ENCODE results near the gene FRMD6.
"Not testable (repeated sequence)": the region's sequence is repeated elsewhere in the genome, so short reads cannot be mapped to it uniquely, and the experiment has no call there.

The FRMD6 gene

GRCh38 chr14:51759950-51760349, 108.2 kb downstream of the FRMD6 start:
- POLR2A ChIA-PET (ENCODE audit: low non-redundant PET) = no interaction called here

GRCh38 chr14:51765726-51766125, 114.0 kb downstream of the FRMD6 start:
- DNase-seq (ENCODE audit: low spot score); POLR2A ChIA-PET (ENCODE audit: low non-redundant PET); H3K27ac ChIP-seq: not testable (repeated sequence)
- CTCF ChIA-PET = interaction anchor here (0.6 to 1.4 kb wide), 2 partner anchors 11 to 479 kb away, joined by 3 read pairs; no protein-coding TSS in a partner anchor

More at GRCh38 chr14:51759950-51760349, 108.2 kb downstream of the FRMD6 start:
- no peak for TF ChIP-seq CTCF (conservative IDR thresholded peaks at IDR 0.05; ENCODE audit: low read depth)
- H3K27ac ChIP-seq = no peak overlapping the region
- CTCF ChIA-PET = no interaction called here
- DNase-seq (ENCODE audit: low spot score) = no peak

- DNase-seq (ENCODE audit: low spot score); H3K27ac ChIP-seq; POLR2A ChIA-PET (ENCODE audit: low non-redundant PET): not testable (repeated sequence)
- CTCF ChIA-PET = interaction anchor here (0.6 kb wide), 1 partner anchor 36 kb away, joined by 5 read pairs; no protein-coding TSS in a partner anchor
These were observed 114.9 kb downstream of the FRMD6 start for GRCh38 chr14:51766586-51766985.

GRCh38 chr14:51769261-51769660, 117.6 kb downstream of the FRMD6 start:
- CTCF ChIA-PET; DNase-seq (ENCODE audit: low spot score); POLR2A ChIA-PET (ENCODE audit: low non-redundant PET); H3K27ac ChIP-seq: not testable (repeated sequence)

- POLR2A ChIA-PET (ENCODE audit: low non-redundant PET) = no interaction called here
These were observed 122.5 kb downstream of the FRMD6 start for GRCh38 chr14:51774209-51774608.

GRCh38 chr14:51776102-51776894, 124.6 kb downstream of the FRMD6 start:
- ChIA-PET POLR2A (ENCODE audit: low non-redundant PET) (no interaction called here), CTCF (interaction anchor here (0.6 to 2.1 kb wide), 19 partner anchors 11 to 824 kb away, joined by 3 to 17 read pairs (median 3); no protein-coding TSS in a partner anchor)
- peak overlapping the region; percentile 22; the same call in 1 of the 2 replicates for H3K27ac ChIP-seq
- DNase-seq (ENCODE audit: low spot score) = peak; percentile 69
- TF ChIP-seq CTCF (conservative IDR thresholded peaks at IDR 0.05; ENCODE audit: low read depth) = peak; percentile 75

More at GRCh38 chr14:51774209-51774608, 122.5 kb downstream of the FRMD6 start:
- CTCF ChIA-PET = no interaction called here
- no peak for DNase-seq (ENCODE audit: low spot score)
- no peak overlapping the region for H3K27ac ChIP-seq
- TF ChIP-seq CTCF (conservative IDR thresholded peaks at IDR 0.05; ENCODE audit: low read depth) = no peak

- POLR2A ChIA-PET (ENCODE audit: low non-redundant PET) = no interaction called here
- peak; percentile 77 for DNase-seq (ENCODE audit: low spot score)
- CTCF ChIA-PET = interaction anchor here (0.5 to 1.9 kb wide), 13 partner anchors 9 to 1242 kb away, joined by 3 to 19 read pairs (median 3); partner anchors contain the start of gene TMX1
- H3K27ac ChIP-seq = no peak overlapping the region
- peak; percentile 87 for TF ChIP-seq CTCF (conservative IDR thresholded peaks at IDR 0.05; ENCODE audit: low read depth)
These were observed 128.4 kb downstream of the FRMD6 start for GRCh38 chr14:51780006-51780692.

All from RWPE1 (cell line).